NCI-H2196 (cell line): ENCODE measurements around the gene SEPTIN7.

Source experiments
- DNase-seq: peaks from one replicate; lab custom pipeline; 2025; ENCODE audit not compliant: unreplicated experiment; lab: John Stamatoyannopoulos, UW

SEPTIN7 gene

DNA sequence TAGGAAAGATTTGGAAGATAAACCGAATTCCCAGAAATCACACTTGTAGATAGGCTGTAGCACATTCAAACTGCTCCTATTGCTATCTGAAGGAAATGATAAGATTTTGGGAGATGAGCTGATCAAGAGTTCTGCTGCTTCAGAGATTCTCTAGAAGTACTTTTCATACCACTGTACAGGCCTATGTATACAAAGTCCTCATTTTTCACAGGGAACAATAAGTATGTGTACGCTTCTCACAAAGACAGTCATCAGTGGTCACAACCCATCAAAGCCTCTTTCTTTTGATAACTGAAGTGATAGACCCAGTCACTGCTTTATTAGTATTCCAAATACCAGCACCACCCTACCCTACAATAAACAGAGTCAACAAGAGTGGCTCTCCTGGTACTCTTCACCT lies 15.6 kb upstream of the SEPTIN7 start:
- DNase-seq, result no peak

DNA sequence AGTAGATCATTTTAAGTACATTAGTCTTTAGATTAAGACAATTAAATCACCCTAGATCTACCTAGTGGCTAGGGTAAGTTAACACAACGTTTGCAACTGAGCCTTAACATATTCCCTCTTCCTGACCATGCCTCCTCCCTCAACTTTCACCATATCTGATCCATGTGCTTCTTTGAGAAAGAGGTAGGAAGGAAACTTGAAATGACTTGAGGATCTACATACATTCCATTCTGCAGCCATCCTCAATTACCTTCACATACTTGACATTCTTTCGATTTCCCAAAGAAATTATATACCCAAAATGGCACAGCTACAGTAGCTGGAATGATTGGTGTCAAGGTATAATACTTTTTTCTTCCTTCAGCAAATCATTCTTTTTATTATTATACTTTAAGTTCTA lies 12.9 kb upstream of the SEPTIN7 start:
- DNase-seq, result no peak

DNA sequence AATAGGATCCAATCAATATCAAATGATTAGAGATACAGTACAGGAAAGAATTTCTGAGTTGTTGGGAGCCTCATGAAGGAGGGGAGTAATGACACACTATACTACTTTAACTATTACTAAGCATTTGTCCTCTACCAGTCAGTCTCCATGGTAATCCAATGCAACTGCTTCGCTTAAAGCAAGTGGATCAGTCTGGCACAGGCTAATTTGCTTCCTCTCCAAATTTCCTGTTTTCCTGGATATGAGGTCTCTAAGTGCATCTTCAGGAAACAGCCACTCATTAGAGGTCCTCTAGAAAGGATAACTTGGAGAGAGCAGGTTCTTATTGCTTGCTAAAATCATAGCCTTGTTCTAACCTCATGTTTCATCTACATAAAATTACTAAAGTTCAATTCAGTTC lies 8.4 kb upstream of the SEPTIN7 start:
- peak; percentile 37 for DNase-seq

DNA sequence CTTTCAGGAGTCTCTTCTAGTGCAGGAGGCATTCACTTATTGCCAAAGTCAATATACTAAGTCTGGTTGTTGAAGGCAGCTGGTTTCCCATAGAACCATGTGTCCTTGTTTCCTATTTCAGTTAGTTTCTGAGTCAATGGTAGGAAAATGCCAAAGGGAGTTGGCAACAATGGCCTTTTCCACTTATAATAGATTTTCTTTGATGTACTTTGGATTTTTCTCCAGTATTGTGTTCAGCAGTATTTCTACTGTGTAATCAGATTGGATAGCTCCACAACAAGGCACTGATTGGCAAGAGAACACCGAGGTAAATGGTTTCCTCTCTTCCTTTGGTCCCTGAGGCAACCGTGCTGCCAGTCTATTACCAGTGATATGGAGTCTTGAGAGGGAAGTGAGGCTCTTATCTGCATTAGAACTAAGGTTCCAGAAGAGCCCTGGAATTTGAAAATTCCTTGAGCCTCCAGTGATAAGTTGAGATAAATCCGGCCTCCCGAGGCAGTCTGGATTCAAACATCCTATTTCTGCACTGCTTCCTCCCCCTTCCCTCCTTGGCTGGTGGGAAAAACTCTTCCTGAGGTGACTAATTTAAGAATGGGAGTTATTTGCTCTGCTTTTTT lies 7.9 kb upstream of the SEPTIN7 start:
- DNase-seq, result peak; percentile 45

DNA sequence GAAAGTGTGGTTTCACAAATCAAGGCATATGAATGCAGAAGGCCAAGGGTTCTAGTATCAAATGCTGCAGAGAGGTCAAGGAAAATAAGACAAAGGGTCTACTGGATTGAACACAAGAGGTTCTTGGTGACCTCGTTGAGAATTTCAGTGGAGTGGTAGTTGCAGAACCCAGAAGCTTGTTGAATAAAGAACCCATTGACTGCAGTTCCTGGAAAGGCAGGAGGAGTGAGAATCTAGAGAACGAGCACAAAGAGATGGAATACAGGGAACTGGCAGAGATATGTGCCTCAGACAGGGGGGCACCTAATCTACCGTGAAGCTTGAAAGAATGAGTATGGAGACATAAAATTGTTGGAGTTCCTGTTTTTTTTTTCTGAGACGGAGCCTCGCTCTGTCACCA lies 3.5 kb upstream of the SEPTIN7 start:
- DNase-seq, result no peak

DNA sequence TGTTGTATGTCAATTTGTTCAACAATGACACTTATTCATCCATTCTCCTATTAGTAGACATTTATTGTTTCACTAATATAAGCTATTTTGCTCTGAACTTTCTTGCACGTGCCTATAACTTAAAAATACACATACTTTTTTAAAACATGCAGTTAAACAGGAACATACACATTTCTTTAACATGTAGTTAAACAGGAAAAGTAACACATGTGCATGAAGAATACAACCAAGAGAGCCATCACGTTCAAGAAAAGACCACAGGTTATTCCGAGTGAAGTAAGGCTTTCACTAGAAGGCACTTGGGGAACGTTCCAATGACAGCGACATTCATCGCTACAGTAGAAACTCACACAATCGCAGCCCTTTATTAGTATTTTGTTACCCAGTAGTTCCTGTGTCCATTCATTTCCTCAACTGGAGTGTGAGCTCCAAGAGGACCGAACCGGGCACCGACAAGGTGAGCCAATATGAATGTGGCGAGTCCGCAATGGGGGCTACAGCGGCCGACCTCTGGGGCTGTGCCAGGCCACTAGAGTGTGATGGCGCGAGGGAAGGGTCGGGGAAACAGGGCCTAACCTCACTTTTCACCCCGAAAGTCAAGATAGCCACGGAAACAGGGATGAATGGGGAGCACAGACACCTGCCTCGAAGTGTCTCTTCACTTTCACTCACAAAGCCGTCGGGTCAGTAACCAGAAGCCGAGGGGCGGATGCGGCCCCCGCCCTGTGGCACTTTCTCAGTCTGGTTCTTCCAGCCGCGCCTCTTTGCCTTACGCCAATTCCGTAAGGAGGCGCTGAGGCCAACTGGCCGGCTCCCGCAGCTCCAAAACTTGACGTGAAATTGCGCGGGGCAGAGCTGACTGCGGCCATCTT lies 775 bp upstream of the SEPTIN7 start:
- peak; percentile 93 for DNase-seq

DNA sequence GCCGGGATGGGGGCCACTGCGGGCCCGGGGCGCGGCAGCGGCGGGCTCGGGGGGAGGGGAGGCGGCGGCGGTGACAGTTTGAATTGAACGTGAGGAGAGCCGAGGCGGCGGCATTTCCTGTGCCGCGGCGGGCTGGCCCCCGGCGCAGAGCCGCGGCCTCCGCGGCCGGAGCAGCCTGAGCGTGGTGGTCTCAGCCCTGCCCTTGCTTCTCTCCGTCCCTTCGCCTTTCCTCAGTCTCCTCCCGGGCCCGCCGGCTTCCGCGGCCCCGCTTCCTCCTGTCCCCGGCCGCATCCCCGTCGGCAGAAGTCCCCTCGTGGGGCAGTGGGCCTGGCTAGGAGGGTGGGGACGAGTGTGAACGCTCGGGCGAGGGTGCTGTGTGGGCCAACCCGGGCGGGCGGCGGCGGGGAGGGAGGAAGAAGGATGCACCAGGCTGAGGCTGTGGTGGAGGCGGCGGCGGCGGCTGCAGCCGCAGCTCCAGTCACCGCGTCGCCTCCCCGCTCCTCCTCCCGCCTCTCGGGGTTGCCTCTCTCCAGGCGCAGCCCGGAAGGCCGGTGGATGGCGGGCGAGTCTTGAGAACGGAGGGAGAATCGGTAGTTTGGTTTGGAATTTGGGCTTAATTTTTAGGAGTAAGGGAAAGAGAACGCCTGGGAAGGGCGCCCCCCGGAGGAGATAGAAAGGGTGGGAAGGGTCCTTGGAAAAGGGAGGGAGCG lies 690 bp downstream of the SEPTIN7 start:
- peak; percentile 63 for DNase-seq

DNA sequence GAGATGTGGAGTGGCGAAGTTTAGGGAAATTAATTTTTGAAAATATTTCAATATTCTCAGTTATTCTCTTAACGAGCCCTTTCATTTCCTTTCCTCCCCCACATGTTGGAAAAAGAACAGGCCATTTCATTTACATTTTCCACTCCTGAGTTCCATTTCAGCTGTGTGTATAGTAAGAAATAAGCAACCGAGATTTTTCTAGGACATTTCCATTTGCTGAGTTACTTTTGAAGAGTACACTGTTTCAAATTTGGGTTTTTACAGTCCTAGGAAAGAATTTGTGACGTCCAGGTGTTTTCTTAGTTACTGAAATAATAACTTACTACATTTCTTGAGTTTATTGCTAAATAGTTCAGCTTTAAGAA lies 1.2 kb downstream of the SEPTIN7 start:
- no peak for DNase-seq

DNA sequence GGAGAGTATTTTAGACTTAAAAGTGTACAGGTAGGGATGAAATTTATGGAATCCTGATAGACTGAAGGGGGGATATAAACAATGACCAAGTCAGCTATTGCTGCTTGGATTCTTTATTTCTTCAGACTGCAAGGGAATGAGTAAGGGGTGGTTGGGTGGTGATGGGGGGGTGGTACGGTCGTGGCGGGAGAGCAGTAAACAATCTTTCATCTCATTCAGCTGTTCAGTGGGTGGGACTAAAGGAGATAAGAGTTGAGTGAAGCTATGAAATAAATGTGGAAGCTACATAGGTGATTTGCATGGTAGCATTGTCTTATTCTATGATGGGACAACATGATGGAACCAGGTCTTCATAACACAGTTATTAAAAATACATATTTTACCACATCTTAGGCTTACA lies 1.8 kb downstream of the SEPTIN7 start:
- no peak for DNase-seq

DNA sequence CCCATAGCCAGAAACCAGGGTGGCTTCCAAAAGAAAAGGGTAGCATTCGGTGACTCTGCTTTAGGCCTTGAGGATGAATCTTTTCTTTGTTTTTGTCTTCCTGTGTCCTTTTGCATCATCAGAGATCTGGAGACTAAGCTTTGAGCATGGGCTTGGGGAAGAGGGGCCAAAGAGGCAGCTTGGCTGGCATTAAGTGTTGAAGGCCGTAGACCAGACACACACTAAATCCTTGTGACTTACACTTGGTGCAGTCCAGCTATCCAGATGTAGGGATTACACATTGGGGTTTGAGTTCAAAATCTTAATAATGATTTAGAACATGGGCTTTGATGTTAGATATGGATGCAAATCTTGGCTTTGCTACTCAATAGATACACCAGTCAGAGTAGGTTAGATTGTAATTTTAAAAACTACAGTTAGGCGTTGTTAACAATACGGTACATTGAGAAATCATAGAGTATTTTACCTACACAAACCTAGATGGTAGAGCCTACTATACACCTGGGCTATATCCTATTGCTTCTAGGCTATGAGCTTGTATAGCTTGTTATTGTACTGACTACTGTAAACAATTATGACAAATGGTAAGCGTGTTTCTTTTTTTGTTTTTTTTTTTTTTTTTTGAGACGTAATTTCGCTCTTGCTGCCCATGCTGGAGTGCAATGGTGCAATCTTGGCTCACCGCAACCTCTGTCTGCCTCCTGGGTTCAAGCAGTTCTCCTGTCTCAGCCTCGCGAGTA lies 3.5 kb downstream of the SEPTIN7 start:
- DNase-seq, result no peak

DNA sequence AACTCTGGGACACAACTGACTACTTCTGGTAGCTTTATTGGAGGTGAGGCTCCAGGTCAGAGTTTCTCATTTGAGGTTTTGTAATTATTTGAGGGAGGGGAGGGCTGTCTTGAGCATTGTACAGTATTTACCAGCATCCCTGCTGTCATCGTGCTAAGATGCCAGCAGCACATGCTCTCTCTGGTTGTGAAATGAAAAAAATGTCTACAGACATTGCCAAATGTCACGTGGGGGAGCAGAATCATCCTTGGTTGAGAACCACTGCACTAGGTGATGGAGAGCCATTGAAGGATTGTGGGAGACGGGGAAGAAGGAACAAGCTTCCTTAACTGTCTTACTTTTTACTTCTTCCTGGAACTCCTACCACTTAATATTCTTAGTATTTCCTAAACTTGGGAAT lies 5.0 kb downstream of the SEPTIN7 start:
- DNase-seq, result no peak

DNA sequence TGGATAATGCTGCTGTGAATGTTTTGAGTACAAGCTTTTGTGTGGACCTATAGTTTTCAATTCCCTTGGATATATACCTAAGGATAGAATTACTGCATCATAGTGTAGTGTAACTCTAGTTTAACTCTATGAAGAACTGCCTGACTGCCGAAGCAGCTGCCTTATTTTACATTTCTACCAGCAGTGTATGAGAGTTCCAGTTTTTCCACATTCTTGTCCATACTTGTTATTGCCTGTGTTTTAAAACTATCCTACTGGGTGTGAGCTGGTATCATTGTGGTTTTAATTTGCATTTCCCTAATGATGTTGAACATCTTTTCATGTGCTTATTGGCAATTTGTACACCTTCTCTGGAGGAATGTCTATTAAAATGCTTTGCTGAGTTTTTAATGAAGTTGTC lies 15.7 kb downstream of the SEPTIN7 start:
- no peak for DNase-seq

DNA sequence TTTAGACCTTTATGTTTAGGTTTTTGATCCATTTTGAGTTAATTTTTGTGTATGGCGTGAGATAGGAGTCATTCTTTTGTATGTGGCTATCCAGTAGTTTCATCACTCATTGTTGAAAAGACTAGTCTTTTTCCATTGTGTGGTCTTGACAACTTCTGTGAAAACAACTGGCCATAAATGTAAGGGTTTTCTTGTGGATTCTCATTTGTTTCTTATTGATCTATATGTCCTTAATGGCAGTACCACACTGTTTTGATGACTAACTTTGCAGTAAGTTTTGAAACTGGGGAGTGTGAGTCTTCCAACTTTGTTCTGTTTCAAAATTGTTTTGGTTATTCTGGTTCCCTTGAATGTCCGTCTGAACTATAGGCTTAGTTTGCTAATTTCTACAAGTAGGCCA lies 16.3 kb downstream of the SEPTIN7 start:
- DNase-seq, result no peak

DNA sequence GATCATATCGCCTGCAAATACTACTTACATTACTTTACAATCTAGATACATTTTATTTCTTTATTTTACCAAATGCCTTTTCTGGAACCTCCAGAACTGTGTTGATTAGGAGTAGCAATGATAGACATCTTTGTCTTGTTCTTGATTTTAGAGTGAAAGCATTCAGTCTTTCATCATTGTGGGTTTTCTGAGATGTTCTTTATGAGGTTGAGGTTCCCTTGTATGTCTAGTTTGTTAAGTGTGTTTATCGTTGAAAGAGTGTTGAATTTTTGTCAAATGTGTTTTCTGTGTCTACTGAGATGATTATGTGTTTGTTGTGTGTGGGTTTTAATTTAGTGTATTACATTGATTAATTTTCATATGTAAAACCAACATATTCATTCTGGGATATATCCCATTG lies 17.1 kb downstream of the SEPTIN7 start:
- no peak for DNase-seq

DNA sequence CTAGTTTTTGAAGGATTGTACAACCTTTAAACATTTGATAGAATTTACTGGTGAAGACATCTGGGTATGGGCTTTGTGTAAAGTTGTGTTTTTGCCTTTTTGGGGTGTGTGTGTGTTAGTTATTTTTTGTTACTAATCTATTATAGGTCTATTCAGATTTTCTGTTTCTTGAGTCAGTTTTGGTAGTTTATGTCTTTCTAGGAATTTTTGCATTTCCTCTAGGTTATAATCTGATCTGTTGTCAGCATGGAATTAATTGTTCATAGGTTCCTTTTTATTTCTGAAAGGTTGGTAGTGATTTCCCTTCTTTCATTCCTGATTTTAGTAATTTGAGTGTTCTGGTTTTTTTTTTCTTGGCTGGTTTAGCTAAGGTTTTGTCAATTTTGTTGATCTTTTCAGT lies 17.7 kb downstream of the SEPTIN7 start:
- no peak for DNase-seq

DNA sequence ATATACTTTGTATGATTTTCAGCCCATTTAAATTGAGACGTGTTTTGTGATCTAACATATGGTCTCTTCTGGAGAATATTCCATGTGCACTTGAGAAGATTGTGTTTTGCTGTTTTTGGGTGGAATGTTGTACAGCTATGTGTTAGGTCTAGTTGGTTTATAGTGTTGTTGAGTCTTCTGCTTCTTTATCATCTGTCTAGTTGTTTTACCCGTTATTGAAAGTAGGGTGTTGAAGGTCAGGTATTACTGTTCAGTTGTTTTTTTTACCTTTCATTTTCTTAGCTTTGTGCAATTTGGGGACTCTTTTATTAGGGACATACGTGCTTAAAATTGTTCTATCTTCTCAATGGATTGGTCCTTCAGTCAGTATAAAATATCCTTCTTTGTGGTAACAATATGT lies 18.5 kb downstream of the SEPTIN7 start:
- no peak for DNase-seq

DNA sequence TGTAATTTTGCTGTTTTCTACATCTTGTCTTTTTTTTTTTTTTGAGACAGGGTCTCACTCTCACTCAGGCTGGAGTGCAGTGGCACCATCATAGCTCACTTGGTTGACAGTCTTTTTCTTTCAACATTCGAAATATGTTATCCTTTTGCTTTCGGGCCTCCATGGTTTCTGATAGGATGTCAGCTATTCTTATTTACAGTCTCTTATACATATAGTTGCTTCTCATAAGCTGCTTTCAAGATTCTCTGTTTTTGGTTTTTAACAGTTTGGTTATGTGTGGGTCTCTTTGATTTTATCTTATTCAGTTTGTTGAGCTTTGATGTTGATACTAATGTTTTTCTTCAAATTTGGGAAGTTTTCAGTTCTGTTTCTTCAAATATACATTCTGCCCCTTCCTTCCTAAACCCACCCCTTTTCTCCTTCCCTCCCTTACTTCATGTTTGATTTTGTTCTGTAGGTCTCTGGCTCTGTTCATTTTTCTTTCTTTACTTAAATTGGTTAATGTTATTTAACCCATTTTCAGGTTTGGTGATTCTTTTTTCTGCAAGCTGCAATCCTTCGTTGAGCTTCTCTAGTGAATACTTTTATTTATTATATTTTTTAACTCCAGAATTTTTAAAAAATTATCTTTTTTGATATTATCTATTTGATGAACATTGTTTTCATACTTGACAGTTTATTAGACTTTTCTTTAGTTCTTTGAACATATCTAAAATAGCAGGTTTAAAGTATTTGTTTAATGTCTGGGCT lies 19.3 kb downstream of the SEPTIN7 start:
- DNase-seq, result no peak

DNA sequence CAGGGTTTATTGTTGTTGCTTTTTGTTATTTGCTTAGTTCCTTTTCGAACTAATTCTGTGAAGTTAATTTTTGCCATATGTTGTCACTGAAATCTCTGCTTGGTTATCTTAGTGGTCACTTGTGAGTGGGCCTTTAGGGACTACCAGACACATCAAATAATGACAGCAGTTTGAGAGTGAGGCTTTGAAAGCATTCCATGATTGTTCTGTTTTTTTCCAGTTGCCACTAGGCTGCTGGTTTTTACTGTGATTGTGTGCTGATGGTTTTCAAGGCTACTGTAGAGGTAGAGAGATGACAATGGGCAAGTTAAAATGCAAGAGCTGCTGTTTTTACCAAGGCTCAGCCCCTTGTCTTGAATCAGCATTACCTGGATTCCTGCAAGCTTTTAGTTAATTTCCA lies 20.0 kb downstream of the SEPTIN7 start:
- no peak for DNase-seq

DNA sequence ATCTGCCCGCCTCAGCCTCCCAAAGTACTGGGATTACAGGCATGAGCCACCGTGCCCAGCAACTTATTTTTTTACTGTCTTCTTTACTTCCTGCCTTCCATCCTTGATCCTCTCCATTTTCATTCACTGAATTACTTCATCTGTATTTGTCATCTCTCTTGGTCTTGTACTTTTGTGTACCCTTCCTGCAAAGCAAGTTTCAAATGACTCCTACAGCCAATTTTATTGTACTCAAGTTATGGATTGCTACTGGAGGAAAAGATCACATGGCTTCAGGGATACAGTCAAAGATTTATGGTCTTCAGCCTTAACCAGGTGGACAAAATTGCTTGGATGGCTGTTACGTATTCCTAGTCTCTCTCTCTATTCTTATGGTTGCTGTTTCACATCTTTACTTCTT lies 22.6 kb downstream of the SEPTIN7 start:
- DNase-seq, result no peak

DNA sequence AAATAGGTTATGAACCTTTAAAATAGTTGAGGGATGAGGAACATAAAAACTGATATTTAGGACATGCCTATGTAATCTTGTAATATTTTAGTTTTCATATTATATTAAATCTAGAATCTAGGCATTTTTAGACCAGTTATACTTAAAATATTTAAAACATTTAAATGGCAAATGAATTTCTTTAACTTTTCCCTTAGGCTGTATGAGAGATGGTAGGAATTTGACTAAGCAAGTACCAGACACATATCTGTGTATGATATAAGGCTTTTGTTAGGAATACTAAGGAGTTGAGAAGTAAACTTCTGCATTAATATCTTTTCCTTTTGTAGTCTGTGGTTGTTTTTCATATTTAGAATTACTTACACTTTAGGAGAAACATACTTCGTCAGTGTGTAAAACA lies 25.1 kb downstream of the SEPTIN7 start:
- DNase-seq, result no peak

DNA sequence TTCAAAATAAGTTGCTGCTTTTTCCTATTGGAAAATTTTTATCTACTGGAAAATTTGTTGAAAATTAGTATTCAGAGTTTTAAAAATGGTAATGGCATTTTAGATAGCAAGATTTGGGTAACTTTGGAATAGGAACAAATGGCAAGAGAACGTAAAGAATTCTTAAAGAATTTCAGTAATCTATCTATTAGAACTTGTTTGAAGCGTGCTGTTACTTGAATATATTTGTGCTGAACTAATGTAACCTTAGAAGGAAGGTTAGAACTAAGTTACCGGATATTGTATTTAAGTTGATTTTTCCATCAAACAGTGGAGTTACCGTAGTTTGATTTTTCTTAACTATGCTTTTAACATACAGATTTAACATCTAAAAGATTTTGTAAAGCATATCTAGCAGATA lies 25.9 kb downstream of the SEPTIN7 start:
- DNase-seq, result no peak
